NAMALWA (cell line): ENCODE results near the gene NFATC1.

Source experiments
- DNase-seq: peaks from one replicate; pipeline ENCODE4 v3.0.0-alpha.2; 2015; ENCODE audit warnings: low spot score

Gene NFATC1

DNA sequence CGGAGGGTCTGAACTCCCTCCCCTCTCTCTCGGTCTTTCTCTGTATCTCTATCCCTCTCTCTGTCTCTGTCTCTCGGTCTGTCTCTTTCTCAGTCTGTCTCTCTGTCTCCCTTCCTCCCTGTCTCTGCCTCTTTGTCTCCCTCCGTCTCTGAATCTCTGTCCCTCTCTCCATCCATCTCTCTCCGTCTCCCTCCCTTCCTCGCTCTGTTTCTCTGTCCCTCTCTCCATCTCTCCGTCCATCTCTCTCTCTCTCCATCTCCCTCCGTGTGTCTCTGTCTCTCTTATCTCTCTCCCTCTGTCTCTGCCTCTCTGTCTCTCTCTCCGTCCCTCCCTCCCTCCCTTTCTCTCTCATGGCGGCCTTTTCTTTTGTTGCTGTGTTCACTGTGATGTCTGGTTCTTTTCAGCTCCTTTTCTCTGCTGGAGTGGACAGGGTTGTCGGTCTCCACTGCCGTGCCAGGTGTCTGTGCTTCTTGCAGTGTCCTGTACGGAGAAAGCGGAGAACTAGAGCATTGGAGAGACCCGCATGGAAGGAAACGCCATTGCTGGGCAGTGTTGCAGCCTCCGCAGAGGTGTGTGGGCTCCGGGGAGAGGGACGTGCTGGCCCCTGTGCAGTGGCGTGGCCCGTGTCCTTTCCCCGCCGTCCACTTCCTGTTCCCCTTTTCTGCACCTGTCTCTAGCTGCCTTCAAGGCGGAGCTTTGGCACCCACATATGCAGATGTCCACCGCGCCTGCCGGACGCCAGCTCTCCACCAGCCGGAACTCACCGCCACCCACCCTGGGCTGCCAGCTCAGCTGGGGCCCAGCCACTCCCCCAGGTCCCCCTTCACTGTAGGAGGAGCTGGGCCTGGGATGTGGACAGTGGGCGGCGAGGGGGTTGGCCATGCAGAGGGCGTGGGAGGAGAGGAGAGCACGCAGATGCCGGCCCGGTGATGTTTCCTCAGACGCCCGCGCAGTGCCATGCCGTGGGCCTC lies 113.1 kb downstream of the NFATC1 start:
- DNase-seq = peak; percentile 15

- DNase-seq = no peak
These were observed 113.8 kb downstream of the NFATC1 start for GRCh38 chr18:79509536-79509930.

- DNase-seq = no peak
These were observed 114.4 kb downstream of the NFATC1 start for GRCh38 chr18:79510046-79510685.

- no peak for DNase-seq
These were observed 115.1 kb downstream of the NFATC1 start for GRCh38 chr18:79510731-79511241.

DNA sequence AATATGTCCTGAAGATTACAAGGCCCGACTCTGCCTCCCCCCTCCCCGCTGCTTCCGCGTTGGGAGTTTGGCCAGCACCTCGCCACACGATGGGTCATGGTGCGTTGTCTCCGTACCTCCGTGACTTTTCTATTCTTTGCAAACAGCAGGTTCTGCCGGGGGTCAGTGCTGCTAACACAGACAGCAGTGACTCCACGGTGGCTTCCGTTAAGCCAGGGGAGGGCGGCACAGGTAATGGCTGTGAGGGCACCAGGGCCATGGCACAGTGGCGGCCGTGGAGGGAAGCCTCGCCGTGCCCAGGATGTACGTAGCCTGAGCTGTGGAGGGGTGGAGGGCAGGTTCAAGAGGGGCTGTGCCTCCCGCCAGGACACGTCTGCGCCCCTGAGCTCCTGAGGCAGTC lies 115.5 kb downstream of the NFATC1 start:
- no peak for DNase-seq

DNA sequence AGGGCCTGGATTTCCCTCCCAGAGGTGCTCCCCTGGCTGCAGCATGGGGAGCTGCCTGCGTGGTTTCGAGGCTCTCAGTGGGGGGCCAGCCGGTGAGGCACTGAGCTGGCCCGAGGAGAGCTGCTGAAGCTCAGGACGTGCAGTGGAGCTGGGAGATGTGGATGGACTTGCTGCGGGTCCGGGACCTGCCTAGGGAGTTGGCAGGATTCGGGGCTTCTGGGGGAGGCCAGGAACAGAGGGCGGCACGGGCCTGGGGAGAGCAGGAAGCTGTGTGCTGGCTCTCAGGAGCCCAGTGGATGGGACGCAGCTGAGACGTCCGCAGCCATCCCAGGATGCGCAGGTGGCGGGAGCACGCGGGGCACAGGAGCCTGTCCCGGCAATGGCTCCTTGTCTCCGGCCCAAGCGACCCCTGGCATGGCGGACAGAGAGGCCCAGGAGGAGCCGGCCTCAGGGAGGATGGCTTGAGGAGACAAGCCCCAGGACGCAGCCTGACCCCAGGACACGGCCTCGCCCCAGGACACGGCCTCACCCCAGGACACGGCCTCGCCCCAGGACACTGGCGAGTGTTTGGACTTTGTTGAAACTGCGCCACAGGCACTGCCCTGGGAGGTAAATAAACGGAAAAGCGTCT lies 116.1 kb downstream of the NFATC1 start:
- no peak for DNase-seq

GRCh38 chr18:79512461-79513380 lies 117.0 kb downstream of the NFATC1 start:
- DNase-seq = no peak

DNA sequence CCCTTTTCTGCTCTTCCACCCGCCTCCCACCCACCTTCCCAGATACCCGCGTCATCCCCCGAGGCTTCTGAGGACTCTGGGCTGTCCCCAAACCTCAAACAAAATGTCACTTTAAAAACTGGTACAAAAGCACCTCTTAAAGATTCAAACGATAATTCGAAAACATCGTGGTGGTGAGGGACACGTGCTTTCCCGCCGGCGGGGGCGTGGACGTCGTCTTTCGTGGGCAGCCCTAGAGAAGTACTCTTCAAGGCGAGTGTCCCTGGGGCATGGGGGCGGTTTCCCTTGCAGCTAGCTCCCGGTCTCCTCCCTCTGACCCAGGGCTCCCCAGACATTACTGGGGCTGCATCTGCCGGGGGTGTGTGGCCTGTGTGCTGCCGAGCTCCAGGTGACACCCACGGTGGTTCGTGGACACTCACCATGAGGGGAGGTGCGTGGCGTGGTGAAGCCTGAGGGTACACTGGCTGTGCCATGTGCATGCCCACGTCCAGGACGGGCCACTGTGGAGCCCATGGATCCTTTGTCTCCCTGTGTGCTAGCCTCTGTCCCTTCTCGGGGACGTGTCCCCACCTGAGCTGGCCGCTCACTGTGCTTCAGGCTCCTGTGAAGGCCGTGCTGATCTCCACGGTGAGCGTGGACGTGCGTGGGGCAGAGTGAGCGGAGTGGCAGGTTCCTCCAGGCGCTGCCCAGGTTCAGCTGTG lies 117.8 kb downstream of the NFATC1 start:
- no peak for DNase-seq

DNA sequence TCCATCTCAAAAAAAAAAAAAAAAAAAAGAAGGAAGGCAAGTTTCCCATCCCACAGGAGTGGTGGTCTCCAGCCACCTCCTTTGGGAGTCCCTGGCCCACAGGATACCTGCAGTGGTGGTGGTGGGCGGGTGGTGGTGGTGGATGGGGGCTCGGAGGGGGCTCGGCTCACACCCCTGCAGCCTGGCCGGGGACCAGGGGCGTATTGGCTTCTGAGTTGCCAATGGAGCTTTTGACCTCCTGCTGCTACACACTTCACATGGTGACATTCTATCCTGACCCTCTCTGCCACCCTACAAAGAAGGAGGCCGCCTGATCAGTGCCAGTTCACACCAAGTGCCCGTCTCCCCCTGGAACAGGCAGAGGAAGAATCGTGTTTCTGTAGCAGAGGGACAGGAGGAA lies 119.6 kb downstream of the NFATC1 start:
- DNase-seq = no peak

DNA sequence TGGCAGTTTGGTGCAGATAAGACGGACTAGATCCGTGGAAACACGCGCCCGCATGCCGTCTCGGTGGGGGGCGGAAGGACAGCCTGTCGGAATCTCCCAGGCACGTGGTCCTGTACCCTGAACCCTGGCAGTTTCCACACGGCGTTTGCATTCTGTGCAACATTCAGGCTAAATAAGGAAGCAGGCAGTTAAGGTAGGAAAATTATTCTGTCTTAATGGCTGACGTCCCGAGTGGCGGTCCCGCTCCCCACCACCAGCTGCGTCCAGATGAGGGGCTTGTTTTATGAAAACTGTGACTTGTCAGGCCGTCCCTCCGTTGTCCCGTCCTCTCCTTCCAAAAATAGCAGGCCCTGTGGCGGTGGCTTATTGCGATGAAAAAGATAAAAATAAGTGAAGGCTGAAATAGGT lies 120.2 kb downstream of the NFATC1 start:
- DNase-seq = no peak

DNA sequence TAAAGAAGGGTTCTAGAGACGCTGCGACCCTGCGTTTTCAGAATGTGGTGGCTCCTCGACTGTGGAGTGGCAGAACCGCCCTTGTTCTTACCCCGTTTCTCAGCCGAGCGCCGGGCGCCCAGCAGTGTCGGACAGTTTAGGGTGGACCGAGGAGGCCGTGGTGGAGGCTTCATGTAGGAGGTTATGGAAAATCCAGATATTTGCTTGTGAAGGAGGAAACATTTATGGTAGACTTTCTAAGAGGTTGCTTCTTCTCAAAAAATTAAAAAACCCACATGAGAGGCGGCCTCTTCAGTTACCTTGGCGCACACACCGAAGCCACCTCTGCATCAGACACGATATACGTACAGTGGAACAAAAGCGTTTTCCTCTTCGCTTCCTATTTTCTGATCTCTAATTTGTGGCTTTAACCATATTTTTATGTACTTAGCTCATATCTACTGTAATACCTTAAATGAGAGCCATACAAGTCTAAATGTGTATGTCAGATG lies 120.8 kb downstream of the NFATC1 start:
- DNase-seq = no peak

- peak; percentile 14 for DNase-seq
These were observed 121.6 kb downstream of the NFATC1 start for GRCh38 chr18:79517341-79517740.

DNA sequence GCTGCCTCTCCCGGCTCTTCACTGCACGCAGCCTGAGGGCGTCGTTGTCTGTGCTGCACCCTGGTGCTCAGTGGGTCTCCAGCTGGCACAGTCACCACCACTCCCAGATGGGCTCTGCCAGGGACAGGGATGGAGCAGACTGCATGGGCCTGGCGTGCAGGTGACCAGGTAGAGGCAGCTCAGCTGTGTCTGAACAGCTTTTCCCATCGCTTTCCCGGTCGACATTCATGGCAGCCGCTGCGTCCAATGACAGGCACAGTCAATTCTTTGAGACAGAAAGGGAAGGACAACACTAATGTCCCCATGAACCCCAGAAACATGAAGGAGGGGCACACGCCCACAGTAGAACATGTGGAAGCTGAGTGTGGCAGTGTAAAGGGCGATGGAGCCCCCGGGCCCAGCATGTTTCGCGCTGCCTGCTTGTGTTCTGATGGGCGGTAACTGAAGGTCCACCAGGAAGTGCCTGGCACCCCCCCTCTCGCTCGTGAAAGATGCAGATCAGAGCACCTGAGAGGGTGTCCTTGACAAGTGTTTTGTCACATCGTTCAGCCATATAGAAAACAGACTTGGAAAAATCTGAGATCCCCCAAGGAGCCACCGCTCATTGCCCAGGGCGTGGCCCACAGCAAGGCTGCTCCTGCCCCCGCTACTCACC lies 122.4 kb downstream of the NFATC1 start:
- DNase-seq = no peak

DNA sequence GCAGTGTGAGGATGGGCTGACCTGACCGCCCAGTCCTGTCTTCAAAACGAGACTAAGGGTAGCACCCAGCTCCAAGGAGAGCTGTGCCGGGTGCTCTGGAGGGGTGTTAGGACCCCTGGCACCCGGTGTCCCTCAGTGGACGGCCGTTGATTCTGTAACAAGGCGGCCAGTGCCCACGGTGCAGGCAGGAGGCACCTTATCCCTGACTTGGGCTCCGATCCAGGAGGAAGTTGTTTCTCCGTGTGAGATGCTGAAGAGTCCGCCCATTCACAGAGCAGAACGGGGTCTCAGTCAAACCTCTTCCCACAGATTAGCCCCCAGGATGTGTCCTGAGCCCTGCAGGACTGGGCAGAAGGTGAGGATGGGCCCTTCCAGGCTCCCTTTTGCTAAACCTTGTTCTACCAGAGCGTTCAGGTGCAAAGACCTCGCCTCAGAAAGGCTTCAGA lies 123.0 kb downstream of the NFATC1 start:
- no peak for DNase-seq

DNA sequence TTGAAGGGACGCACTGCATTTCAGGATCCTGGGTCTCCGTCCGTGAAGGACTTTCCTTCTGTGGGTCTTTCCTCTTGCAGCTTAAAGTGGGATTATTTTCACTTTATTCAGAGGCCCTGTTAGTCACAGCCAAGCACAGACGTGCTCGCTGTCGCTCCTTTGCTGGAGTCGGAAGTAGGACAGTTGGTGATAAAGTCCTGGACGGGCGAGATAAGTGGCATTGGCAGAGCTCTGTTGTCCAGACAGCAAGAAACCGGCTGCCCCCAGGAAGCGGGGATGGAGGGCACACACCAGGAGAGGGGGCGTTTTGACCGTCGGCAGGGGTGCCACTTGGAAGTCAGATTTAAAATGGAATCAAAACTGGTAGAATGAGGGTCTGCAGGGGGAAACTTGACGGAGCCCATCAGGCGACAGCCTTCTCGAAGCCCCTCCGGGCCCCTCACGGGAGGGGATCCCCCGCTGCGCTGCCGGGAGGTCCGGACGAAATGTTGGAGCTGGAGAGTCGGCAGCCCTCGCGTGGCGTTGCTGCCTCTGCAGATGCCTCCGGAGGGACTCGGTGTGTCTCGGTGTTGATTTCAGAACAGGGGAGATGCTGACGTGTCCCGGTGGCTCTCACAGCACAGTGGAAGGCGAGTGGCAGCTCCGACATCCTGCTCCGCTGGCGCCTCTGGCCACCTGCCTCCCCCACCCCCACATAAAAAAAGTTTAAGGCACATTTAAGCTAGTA lies 124.2 kb downstream of the NFATC1 start:
- DNase-seq = no peak

- DNase-seq = no peak
These were observed 125.0 kb downstream of the NFATC1 start for GRCh38 chr18:79520478-79521390.

DNA sequence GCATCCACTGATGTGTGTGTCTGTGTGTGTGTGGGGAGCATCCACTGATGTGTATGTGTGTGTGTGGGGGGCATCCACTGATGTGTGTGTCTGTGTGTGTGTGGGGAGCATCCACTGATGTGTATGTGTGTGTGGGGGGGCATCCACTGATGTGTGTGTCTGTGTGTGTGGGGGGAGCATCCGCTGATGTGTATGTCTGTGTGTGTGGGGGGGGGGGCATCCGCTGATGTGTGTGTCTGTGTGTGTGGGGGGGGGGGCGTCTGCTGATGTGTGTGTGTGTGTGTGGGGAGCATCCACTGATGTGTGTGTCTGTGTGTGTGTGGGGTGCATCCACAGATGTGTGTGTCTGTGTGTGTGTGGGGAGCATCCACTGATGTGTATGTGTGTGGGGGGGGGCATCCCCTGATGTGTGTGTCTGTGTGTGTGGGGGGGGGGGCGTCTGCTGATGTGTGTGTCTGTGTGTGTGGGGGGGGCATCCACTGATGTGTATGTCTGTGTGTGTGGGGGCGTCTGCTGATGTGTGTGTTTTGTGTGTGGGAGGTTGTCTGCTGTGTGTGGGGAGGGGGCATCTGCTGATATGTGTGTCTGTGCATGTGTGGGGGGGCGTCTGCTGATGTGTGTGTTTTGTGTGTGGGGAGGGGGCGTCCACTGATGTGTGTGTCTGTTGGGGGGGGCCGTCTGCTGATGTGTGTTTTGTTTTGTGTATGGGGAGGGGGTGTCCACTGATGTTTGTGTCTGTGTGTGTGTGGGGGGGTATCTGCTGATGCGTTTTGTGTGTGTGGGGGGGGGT lies 125.9 kb downstream of the NFATC1 start:
- DNase-seq = no peak
